Activated CD8-positive, alpha-beta memory T cell treated with anti-CD3 and anti-CD28 coated beads, Interleukin-2, amount 50 U/mL, for 24 hours (primary cell): ENCODE measurements around the gene SIRPG.
"Not testable (repeated sequence)": the region's sequence is repeated elsewhere in the genome, so short reads cannot be mapped to it uniquely, and the experiment has no call there.

ENCODE experiments used
- DNase-seq: peaks from one replicate; pipeline ENCODE4 v3.0.0-alpha.2; 2020; ENCODE audit errors: extremely low read depth

SIRPG gene

GRCh38 chr20:1671891-1672669 is 14.5 kb upstream of the SIRPG start:
- no peak for DNase-seq

- no peak for DNase-seq
These were observed 11.7 kb upstream of the SIRPG start for GRCh38 chr20:1669304-1669703.

- no peak for DNase-seq
These were observed 10.0 kb upstream of the SIRPG start for GRCh38 chr20:1667502-1668085.

- no peak for DNase-seq
These were observed 9.2 kb upstream of the SIRPG start for GRCh38 chr20:1666802-1667201.

GRCh38 chr20:1665345-1665744 is 7.8 kb upstream of the SIRPG start:
- no peak for DNase-seq

- peak; percentile 40 for DNase-seq
These were observed 7.3 kb upstream of the SIRPG start for GRCh38 chr20:1664911-1665310.

- no peak for DNase-seq
These were observed 6.3 kb upstream of the SIRPG start for GRCh38 chr20:1663917-1664316.

- no peak for DNase-seq
These were observed 4.1 kb upstream of the SIRPG start for GRCh38 chr20:1661542-1662299.

GRCh38 chr20:1660246-1660645 is 2.7 kb upstream of the SIRPG start:
- no peak for DNase-seq

- no peak for DNase-seq
These were observed 735 bp downstream of the SIRPG start for GRCh38 chr20:1656844-1657243.

GRCh38 chr20:1654996-1655395 is 2.6 kb downstream of the SIRPG start:
- DNase-seq = no peak

- no peak for DNase-seq
These were observed 4.6 kb downstream of the SIRPG start for GRCh38 chr20:1652960-1653359.

GRCh38 chr20:1652104-1652503 is 5.5 kb downstream of the SIRPG start:
- no peak for DNase-seq

GRCh38 chr20:1651268-1652058 is 6.1 kb downstream of the SIRPG start:
- no peak for DNase-seq

- DNase-seq = no peak
These were observed 9.5 kb downstream of the SIRPG start for GRCh38 chr20:1648101-1648500.

GRCh38 chr20:1646975-1647431 is 10.6 kb downstream of the SIRPG start:
- no peak for DNase-seq

GRCh38 chr20:1644101-1644962 is 13.2 kb downstream of the SIRPG start:
- no peak for DNase-seq

GRCh38 chr20:1638643-1639042 is 18.9 kb downstream of the SIRPG start:
- DNase-seq = not testable (repeated sequence)

- DNase-seq = no peak
These were observed 19.8 kb downstream of the SIRPG start for GRCh38 chr20:1637755-1638154.

GRCh38 chr20:1637226-1637625 is 20.4 kb downstream of the SIRPG start:
- no peak for DNase-seq

- DNase-seq = no peak
These were observed 21.0 kb downstream of the SIRPG start for GRCh38 chr20:1636621-1637020.
